Adipocyte (in vitro differentiated cells): ENCODE data around the gene OR56B4.
"Not testable (repeated sequence)": the region's sequence is repeated elsewhere in the genome, so short reads cannot be mapped to it uniquely, and the experiment has no call there.

ENCODE experiments used
- DNase-seq: peaks from one replicate; pipeline ENCODE4 v3.0.0-alpha.2; 2015; ENCODE audit warnings: low read depth
- H3K27me3 ChIP-seq: replicated peaks from 2 replicates; pipeline ENCODE4 v1.7.0; 2013; ENCODE audit warnings: mild to moderate bottlenecking, low read length, moderate library complexity; ENCODE audit not compliant: control insufficient read depth, insufficient read depth
- H3K36me3 ChIP-seq: 2 replicates; pipeline ENCODE4 v1.7.0; 2013; ENCODE audit warnings: low read length, mild to moderate bottlenecking, moderate library complexity; ENCODE audit not compliant: control insufficient read depth, insufficient read depth, severe bottlenecking
- H3K4me1 ChIP-seq: 2 replicates; pipeline ENCODE4 v1.7.0; 2013; ENCODE audit warnings: mild to moderate bottlenecking, low read length, moderate library complexity; ENCODE audit not compliant: control insufficient read depth, insufficient read depth
- H3K4me3 ChIP-seq: 2 replicates; pipeline ENCODE4 v1.7.0; 2013; ENCODE audit warnings: mild to moderate bottlenecking, low read length, moderate library complexity
- H3K9ac ChIP-seq: 2 replicates; pipeline ENCODE4 v1.7.0; 2013; ENCODE audit warnings: mild to moderate bottlenecking, low read length, moderate library complexity
- H3K9me3 ChIP-seq: 2 replicates; pipeline ENCODE4 v1.7.0; 2013; ENCODE audit warnings: mild to moderate bottlenecking, low read length, moderate library complexity; ENCODE audit not compliant: control insufficient read depth

OR56B4 gene, protein sequence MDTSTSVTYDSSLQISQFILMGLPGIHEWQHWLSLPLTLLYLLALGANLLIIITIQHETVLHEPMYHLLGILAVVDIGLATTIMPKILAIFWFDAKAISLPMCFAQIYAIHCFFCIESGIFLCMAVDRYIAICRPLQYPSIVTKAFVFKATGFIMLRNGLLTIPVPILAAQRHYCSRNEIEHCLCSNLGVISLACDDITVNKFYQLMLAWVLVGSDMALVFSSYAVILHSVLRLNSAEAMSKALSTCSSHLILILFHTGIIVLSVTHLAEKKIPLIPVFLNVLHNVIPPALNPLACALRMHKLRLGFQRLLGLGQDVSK

DNA sequence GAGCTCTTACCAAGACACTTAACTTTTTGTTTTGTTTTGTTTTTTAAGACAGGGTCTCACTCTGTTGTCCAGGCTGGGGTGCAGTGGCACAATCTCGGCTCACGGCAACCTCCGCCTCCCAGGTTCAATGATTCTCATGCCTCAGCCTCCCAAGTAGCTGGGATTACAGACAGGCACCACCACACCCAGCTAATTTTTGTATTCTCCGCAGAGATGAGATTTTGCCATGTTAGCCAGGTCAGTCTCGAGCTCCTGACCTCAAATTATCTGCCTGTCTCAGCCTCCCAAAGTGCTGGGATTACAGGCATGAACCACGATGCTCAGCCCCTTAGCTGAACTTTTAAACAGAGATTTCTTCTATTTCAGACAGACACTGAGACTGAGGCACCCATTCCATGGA is at the start of gene OR56B4:
Gene OR56B4, plus strand, starts transcription at position 301 of the 400 bp plus-strand sequence. Its CDS starts 95 bp downstream, at position 396.
- H3K36me3 ChIP-seq, H3K9me3 ChIP-seq, H3K4me3 ChIP-seq, DNase-seq, H3K4me1 ChIP-seq, H3K9ac ChIP-seq, H3K27me3 ChIP-seq: not testable (repeated sequence)

DNA sequence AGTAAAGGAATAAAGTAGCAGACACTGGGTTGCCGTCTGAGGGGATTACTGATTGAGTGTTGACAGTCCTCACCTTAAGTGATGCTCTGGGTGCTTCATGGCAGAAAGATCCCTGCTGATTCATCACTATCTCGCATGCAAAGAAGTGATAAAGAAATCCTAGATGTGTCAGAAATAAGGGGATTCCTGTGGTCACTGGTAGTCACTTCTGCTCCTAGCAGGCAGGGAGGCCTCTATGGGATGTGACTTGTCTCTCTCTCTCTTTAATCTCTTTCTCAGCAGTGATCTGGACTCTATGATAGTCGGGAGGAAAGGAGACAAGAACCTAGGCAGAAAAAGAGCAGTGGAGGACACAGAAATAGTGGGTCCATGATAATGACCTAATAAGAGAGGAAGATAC is 46.0 kb upstream of the OR56B4 start:
- Histone ChIP-seq H3K27me3 (peaks cover 6% of the 10 kb centered on the region), H3K9ac (no peak overlapping the region), H3K9me3 (no peaks in the 10 kb centered on the region), H3K36me3 (no peaks in the 10 kb centered on the region), H3K4me3 (no peak overlapping the region), H3K4me1 (no peaks in the 10 kb centered on the region)
- no peak for DNase-seq

DNA sequence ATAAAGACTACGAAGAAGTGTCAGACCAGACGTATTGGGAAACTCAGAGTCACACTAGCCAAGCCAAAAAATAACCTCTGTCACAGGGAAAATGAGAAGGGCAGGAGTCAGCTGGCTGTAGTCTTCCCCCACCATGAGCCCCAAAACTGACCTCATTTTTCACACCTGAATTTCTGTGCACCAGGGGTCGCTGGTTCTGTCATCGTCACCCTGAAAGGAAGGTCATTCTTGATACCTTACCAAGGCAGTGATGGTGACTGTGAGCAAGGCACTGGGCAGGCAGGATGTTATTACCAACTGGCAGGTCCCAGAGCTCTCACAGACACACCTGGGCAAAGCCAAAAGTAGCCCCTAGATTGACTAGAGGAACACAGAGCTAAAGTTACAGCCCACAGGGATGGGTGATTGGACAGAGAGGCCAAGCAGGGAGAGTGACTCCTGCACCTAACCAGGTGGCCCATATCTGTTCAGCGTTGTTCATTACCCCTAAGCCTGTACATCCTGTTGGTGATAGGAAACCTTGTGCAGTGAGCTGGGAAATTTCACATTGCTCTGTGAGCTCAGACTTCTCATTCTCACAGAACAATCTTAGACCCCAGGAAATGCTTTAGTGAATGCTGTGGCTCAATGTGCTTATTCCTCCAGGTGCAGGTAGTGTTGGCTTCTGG is 44.7 kb upstream of the OR56B4 start:
- no peaks in the 10 kb centered on the region for H3K36me3 ChIP-seq

DNA sequence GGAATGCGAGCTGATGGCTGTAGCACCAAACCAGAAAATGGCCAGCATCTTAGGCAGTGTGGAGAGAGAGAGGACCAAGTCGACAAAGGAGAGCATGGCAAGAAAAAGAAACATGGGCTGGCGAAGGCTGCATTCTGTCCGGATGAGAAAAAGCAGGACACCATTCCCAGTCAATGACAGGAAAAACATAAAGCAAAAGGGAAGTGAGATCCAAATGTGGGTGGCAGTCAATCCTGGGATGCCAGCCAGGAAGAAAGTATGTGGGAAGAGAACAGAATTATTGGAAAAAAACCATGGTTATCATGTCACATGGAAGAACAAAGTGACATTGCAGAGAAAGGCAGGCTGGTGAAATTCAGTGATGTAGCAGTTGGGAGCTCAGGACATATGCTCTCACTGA is 40.0 kb upstream of the OR56B4 start:
- Histone ChIP-seq H3K4me3 (no peak overlapping the region), H3K9me3 (no peaks in the 10 kb centered on the region), H3K4me1 (no peaks in the 10 kb centered on the region), H3K36me3 (no peaks in the 10 kb centered on the region), H3K27me3 (peaks cover 3% of the 10 kb centered on the region), H3K9ac (no peak overlapping the region)
- DNase-seq: no peak

More for the DNA sequence above, 44.7 kb upstream of the OR56B4 start:
- Histone ChIP-seq H3K4me3 (no peak overlapping the region), H3K4me1 (no peaks in the 10 kb centered on the region), H3K27me3 (peaks cover 9% of the 10 kb centered on the region), H3K9ac (no peak overlapping the region), H3K9me3 (no peaks in the 10 kb centered on the region)
- DNase-seq: no peak

DNA sequence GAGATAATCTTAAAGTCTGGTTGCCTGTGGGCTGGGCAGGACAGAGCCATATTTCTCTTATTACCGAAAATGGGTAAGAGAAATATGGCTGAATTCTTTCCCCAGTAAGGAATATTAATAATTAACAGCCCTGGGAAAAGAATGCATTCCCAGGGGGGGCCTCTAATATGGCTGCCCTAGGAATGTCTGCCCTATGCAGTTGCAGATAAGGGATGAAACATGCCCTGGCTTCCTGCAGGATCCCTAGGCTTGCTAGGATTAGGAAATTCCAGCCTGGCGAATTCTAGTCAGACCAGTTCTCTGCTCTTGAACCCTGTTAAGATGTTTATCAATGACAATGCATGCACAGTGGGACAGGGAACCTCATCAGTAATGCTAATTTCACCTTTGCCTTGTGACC is 31.0 kb upstream of the OR56B4 start:
- not testable (repeated sequence) for H3K27me3 ChIP-seq, H3K4me1 ChIP-seq, H3K4me3 ChIP-seq, DNase-seq, H3K36me3 ChIP-seq, H3K9ac ChIP-seq
- H3K9me3 ChIP-seq: peaks cover 11% of the 10 kb centered on the region

DNA sequence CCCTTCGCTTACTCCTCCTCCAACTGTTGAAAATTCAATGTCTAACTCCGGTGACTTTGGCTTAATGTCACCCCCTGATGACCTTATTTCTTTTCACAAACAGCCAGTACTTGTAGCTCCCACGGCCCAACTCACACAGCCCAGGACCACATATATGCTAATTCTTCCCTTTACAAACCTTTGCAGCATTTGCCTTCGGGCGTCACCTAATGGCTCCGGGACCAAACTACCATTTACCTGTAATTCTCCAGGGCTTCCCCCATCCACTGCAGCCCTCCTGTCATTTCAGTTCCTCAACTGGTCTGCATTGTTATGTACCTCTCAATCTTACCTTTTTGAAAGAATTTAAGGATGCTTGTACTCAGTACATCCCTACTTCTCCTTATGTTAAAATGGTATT is 29.8 kb upstream of the OR56B4 start:
- Histone ChIP-seq H3K9me3 (peaks cover 11% of the 10 kb centered on the region), H3K4me3 (no peak overlapping the region), H3K36me3 (no peaks in the 10 kb centered on the region), H3K27me3 (no peaks in the 10 kb centered on the region), H3K4me1 (no peaks in the 10 kb centered on the region), H3K9ac (no peak overlapping the region)
- no peak for DNase-seq

DNA sequence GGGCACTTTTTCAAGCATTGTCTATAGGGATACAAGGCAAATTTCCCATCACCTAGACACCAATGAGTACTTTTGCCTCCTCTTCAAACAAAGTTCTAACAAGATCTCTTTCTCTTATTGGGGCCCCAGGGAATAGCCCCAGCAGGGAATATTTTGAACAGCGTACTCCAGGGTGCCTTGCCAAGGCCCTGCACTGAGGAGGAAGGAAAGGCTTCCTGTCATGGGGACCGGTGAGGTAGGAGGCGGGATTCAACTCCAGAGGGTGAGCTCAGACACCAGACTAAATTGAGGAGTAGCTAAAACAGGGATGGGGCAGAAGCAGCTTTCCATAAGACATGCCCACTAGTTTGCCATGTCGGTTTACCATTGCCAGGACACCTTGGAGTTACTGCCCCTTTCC is 28.0 kb upstream of the OR56B4 start:
- H3K36me3 ChIP-seq: no peaks in the 10 kb centered on the region
- no peaks in the 10 kb centered on the region for H3K27me3 ChIP-seq

DNA sequence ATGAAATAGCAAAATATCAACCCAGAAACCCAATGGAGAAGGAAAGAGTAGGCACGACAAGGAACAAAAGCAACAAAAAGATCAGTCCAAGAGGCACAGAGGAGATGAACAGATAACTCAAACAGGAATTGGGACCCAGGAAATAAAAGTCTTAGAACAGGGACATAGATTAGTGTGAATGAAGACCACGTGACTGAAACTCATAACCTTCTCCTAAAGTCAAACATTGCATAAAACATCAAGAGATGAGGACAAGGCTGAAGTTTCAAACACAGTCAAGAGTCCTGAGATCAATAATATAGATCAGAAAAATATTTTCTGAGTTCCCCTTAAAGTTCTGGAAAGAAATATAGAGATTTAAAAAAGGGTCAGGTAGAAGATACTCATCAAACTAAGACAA is 24.4 kb upstream of the OR56B4 start:
- H3K9ac ChIP-seq: no peak overlapping the region
- H3K27me3 ChIP-seq: no peaks in the 10 kb centered on the region
- H3K4me3 ChIP-seq: no peak overlapping the region
- no peaks in the 10 kb centered on the region for H3K36me3 ChIP-seq
- no peaks in the 10 kb centered on the region for H3K4me1 ChIP-seq
- no peak for DNase-seq
- H3K9me3 ChIP-seq: no peaks in the 10 kb centered on the region

More for the DNA sequence above, 28.0 kb upstream of the OR56B4 start:
- no peak overlapping the region for H3K9ac ChIP-seq
- H3K4me3 ChIP-seq: no peak overlapping the region
- DNase-seq: no peak
- H3K9me3 ChIP-seq: peaks cover 11% of the 10 kb centered on the region
- no peaks in the 10 kb centered on the region for H3K4me1 ChIP-seq

DNA sequence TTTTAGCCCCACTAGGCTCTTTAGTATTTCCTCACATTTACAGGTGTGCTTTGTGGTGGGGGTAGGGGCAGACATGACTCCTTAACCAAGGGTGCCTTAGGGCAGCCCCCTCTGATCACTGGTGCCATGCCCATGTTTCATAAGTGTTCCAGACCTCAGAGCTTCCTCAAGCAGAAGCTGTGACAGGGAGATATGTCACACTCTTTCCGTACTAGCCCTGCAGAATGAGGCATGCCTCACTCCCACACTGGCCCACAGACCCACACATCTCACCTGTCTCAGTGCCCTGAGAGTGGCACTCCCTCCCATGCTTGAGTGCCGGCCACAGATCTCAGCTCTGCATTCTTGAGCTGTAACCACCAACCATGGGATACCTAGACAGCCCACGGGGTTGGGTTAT is 22.9 kb upstream of the OR56B4 start:
- no peak for DNase-seq
- no peaks in the 10 kb centered on the region for H3K4me1 ChIP-seq
- no peak overlapping the region for H3K9ac ChIP-seq
- no peaks in the 10 kb centered on the region for H3K36me3 ChIP-seq
- H3K9me3 ChIP-seq: no peaks in the 10 kb centered on the region
- no peak overlapping the region for H3K4me3 ChIP-seq
- no peaks in the 10 kb centered on the region for H3K27me3 ChIP-seq

DNA sequence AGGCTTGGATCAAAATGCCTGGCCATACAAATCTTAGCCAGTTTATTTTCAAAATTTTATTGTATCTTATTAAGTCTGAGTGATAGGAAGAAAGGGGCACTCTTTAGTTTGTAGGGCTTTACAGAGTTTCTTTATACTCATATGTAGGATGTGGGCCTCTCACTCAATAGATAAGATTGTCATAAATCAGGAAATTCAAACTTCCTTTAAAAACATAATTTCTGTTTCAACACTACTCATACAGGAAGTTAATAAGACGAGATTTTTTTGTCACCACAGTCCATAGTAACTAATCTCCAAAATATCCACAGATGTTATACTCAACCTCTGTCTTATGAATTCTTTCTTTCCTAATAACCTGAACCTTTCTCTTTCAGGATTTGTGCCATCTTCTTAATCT is 13.3 kb upstream of the OR56B4 start:
- no peak overlapping the region for H3K4me3 ChIP-seq
- DNase-seq: no peak
- H3K36me3 ChIP-seq: no peaks in the 10 kb centered on the region
- peaks cover 4% of the 10 kb centered on the region for H3K9me3 ChIP-seq
- no peaks in the 10 kb centered on the region for H3K27me3 ChIP-seq
- no peak overlapping the region for H3K9ac ChIP-seq
- no peaks in the 10 kb centered on the region for H3K4me1 ChIP-seq

DNA sequence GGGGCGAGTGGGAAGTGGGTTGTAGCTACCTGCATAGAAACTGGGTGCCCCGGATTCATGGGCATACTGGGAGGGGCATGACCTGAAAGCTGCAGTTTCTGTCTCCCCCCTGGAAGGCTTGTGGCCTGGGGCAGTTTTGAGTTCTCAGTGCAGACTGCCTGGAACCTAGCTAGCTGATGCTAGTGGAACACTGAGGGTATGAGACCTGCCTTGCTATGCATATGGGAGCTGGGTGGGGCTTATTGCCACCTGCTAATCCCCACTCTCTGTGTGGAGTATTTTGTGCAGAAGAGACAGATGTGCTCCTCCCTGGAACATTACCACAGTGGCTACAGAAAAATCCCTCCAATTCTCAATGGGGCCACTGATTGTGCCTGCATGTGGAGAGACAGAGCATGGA is 11.7 kb upstream of the OR56B4 start:
- no peak overlapping the region for H3K9ac ChIP-seq
- no peaks in the 10 kb centered on the region for H3K36me3 ChIP-seq
- H3K27me3 ChIP-seq: no peaks in the 10 kb centered on the region
- no peak overlapping the region for H3K4me3 ChIP-seq
- H3K9me3 ChIP-seq: peaks cover under 1% of the 10 kb centered on the region
- no peak for DNase-seq
- H3K4me1 ChIP-seq: no peaks in the 10 kb centered on the region
